Activated naive CD4-positive, alpha-beta T cell treated with anti-CD3 and anti-CD28 coated beads for 36 hours (primary cell): ENCODE results near the gene SLC26A1. TPM values are rescaled to one million over a fixed set of nuclear protein-coding genes. Genes with fewer than 3 reads are reported as not detected.

Source experiments
- CTCF ChIA-PET: fragments of 350-600 bp; sonication (Branson Sonifier 250); formaldehyde crosslinking; loops from one replicate; lab custom pipeline; 2021; ENCODE audit warnings: antibody characterized with exemption; lab: Charles Lee
- DNase-seq: peaks from one replicate; pipeline ENCODE4 v3.0.0-alpha.2; 2020
- H3K27ac Mint-ChIP-seq: one replicate; pipeline ENCODE4 v1.8.0; 2021; ENCODE audit warnings: mild to moderate bottlenecking, mixed read lengths
- H3K27me3 Mint-ChIP-seq: one replicate; pipeline ENCODE4 v1.8.0; 2021; ENCODE audit warnings: low read depth, mixed read lengths
- H3K36me3 Mint-ChIP-seq: one replicate; pipeline ENCODE4 v1.8.0; 2021; ENCODE audit warnings: low read depth, mixed read lengths
- H3K4me1 Mint-ChIP-seq: one replicate; pipeline ENCODE4 v1.8.0; 2021; ENCODE audit warnings: low read depth, mixed read lengths
- H3K4me3 Mint-ChIP-seq: one replicate; pipeline ENCODE4 v1.8.0; 2021; ENCODE audit warnings: mild to moderate bottlenecking, moderate library complexity, mixed read lengths
- H3K9me3 Mint-ChIP-seq: one replicate; pipeline ENCODE4 v1.8.0; 2021; ENCODE audit warnings: mixed read lengths
- intact Hi-C: fragments of 100-400 bp; cut with micrococcal nuclease; formaldehyde crosslinking; loops from one replicate; pipeline ENCODE4 v1.15.1; 2023
- total RNA-seq, 2 experiments: library from RNA; stranded (reverse); gene quantifications; one replicate each; pipeline ENCODE4 v1.2.3, GENCODE V29; 2021

Gene SLC26A1
- total RNA-seq, 2 experiments from 2014 or later, result not detected

DNA sequence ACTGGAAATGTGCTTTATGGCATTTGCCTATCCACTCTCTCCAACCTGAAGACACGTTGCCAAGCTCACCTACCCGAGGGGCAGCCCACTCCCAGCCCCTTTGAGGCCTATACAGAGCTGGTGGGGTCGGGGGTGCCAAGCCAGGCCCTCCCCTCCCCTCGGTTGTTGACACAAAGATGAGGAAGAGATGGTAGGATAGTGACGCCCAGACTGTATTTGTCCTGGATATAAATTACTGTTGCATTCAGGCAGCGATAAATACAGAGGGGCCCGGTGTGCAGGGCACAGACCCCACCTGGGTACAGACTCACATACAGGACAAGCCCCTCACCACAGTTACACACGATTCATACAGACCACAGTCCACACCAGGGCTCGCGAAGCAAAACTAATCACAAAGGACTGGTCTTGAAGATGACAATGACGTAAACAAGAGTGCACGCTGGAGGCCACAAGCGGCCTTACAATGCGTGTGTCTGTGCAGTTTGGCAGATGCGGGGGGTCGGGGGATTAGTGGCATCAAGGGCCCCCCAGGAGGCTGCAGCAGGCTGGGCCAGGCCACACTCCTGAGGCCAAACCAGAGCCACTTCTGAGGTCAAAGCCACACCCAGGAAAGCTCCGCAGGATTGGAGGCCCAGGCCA is 34.4 kb downstream of the SLC26A1 start:
- DNase-seq, result peak; percentile 1
- Mint-ChIP-seq H3K27me3 (no peaks in the 10 kb centered on the region), H3K4me3 (no peak overlapping the region), H3K27ac (no peak overlapping the region), H3K36me3 (peaks cover 2% of the 10 kb centered on the region), H3K9me3 (no peaks in the 10 kb centered on the region), H3K4me1 (no peaks in the 10 kb centered on the region)
- CTCF ChIA-PET, result interaction anchor here (0.5 kb wide), 1 partner anchor 96 kb away, joined by 4 read pairs; no protein-coding TSS in a partner anchor
- intact Hi-C loops, result no loop called here

DNA sequence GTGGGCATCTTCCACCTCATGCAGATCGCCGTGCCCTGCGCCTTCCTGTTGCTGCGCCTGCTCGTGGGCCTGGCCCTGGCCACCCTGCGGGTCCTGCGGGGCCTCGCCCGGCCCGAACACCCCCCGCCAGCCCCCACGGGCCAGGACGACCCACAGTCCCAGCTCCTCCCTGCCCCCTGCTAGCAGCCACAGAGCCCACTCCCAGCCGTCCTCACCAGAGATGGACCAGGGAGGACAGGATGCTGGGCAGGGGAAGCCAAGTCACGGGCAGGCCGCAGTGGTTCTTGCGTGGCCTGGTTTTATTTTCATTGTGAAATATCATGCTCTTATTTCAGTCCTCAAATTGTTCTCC is 34.9 kb downstream of the SLC26A1 start:
- no peak overlapping the region for H3K27ac Mint-ChIP-seq
- H3K4me3 Mint-ChIP-seq, result no peak overlapping the region
- peaks cover 2% of the 10 kb centered on the region for H3K36me3 Mint-ChIP-seq
- intact Hi-C loops, result no loop called here
- H3K9me3 Mint-ChIP-seq, result no peaks in the 10 kb centered on the region
- DNase-seq, result peak; percentile 1
- H3K4me1 Mint-ChIP-seq, result no peaks in the 10 kb centered on the region
- H3K27me3 Mint-ChIP-seq, result no peaks in the 10 kb centered on the region
- CTCF ChIA-PET, result no interaction called here

DNA sequence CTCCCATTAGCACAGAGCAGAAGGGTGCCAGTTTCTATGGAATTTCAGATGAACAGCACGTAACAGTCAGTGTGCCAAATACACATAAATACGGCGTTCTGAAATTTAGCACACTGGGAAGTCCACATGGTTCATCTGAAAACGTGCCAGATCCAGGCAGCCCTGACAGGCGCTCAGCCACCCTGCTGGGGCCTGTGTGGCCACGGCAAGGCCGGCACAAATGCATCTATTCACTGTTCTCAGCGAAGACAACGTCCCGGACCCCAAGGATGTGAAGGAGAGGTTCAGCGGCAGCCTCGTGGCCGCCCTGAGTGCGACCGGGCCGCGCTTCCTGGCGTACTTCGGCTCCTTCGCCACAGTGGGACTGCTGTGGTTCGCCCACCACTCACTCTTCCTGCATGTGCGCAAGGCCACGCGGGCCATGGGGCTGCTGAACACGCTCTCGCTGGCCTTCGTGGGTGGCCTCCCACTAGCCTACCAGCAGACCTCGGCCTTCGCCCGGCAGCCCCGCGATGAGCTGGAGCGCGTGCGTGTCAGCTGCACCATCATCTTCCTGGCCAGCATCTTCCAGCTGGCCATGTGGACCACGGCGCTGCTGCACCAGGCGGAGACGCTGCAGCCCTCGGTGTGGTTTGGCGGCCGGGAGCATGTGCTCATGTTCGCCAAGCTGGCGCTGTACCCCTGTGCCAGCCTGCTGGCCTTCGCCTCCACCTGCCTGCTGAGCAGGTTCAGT is 35.5 kb downstream of the SLC26A1 start:
- no peak overlapping the region for H3K27ac Mint-ChIP-seq
- no peak overlapping the region for H3K4me3 Mint-ChIP-seq
- no peak for DNase-seq
- intact Hi-C loops, result no loop called here
- H3K36me3 Mint-ChIP-seq, result peaks cover 2% of the 10 kb centered on the region
- H3K4me1 Mint-ChIP-seq, result no peaks in the 10 kb centered on the region
- H3K27me3 Mint-ChIP-seq, result no peaks in the 10 kb centered on the region
- CTCF ChIA-PET, result no interaction called here
- H3K9me3 Mint-ChIP-seq, result no peaks in the 10 kb centered on the region

DNA sequence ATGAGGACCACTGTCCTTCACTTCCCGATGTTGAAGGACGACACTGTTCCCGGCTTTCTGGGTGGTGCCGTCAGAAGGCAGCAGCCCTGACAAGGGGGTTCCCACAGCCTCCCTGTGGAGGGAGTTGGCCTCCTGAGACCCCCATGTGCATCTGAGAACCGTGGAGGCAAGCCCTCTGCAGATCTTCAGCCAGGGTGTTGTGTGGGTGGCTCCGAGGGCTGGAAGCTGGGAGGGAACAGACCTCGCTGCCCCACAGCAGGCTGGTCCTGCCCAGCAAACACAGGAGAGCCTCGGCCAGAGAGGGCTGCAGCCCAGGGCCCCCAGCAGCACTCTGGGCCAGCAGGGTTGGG is 36.0 kb downstream of the SLC26A1 start:
- no peaks in the 10 kb centered on the region for H3K9me3 Mint-ChIP-seq

DNA sequence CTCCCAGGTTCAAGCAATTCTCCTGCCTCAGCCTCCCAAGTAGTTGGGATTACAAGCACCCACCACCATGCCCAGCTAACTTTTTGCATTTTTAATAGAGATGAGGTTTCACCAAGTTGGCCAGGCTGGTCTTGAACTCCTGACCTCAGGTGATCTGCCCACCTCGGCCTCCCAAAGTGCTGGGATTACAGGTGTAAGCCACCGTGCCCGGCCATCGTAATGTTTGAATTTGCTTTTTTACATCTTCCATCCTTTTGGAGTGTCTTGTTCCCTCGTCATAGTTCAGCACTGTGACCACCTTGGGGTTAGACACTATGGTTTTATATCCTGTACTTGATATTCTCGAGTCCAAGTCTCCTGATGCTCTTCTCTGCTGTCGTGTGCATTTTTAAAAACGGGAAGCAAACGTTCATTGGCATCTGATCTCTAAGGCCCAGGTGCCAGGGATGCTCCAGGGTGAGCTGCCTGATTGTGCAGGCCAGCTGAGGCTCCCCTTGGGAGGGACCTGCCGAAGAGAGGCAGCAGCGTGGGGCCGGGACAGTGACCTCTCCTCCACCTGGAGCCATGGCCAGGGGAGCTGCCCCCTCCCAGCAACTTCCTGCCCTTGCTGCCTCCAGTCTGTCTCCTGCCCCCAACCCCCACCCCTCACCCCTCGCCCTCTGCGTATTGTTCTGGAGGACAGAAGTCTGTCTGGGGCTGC is 36.5 kb downstream of the SLC26A1 start:
- DNase-seq, result no peak
- Mint-ChIP-seq H3K9me3 (no peaks in the 10 kb centered on the region), H3K27ac (no peak overlapping the region), H3K27me3 (no peaks in the 10 kb centered on the region), H3K4me3 (no peak overlapping the region), H3K4me1 (no peaks in the 10 kb centered on the region), H3K36me3 (peaks cover 2% of the 10 kb centered on the region)
- CTCF ChIA-PET, result no interaction called here
- intact Hi-C loops, result no loop called here

More for the DNA sequence above, 36.0 kb downstream of the SLC26A1 start:
- CTCF ChIA-PET, result no interaction called here
- H3K27me3 Mint-ChIP-seq, result no peaks in the 10 kb centered on the region
- DNase-seq, result no peak
- no peaks in the 10 kb centered on the region for H3K4me1 Mint-ChIP-seq
- H3K4me3 Mint-ChIP-seq, result no peak overlapping the region
- intact Hi-C loops, result no loop called here
- H3K36me3 Mint-ChIP-seq, result peaks cover 2% of the 10 kb centered on the region
- H3K27ac Mint-ChIP-seq, result no peak overlapping the region

DNA sequence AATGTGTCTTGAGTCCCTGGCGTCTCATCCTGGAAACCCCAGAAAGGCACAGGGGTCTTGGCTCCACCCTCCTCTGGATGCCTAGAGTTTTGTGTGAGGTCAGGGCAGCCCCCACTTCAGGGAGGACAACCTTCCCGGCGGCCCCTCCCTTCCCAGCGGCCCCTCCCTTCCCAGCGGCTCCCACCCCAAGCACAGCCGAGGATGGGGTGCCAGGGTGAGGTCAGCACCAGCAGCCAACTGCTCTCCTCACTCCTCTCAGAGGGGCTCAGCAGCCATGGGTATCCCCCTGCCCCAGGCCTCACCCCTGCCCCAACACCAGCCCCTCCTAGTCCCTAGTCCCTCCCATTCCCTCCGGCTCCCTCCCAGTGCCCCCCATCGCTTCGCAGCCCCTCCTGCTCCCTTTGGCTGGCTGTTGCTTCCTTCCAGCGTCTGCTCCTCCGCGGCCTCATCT is 37.2 kb downstream of the SLC26A1 start:
- no peak overlapping the region for H3K4me3 Mint-ChIP-seq
- H3K27me3 Mint-ChIP-seq, result no peaks in the 10 kb centered on the region
- peaks cover 2% of the 10 kb centered on the region for H3K36me3 Mint-ChIP-seq
- intact Hi-C loops, result no loop called here
- H3K27ac Mint-ChIP-seq, result no peak overlapping the region
- no peaks in the 10 kb centered on the region for H3K9me3 Mint-ChIP-seq
- peak; percentile 3 for DNase-seq
- no peaks in the 10 kb centered on the region for H3K4me1 Mint-ChIP-seq
- CTCF ChIA-PET, result no interaction called here

DNA sequence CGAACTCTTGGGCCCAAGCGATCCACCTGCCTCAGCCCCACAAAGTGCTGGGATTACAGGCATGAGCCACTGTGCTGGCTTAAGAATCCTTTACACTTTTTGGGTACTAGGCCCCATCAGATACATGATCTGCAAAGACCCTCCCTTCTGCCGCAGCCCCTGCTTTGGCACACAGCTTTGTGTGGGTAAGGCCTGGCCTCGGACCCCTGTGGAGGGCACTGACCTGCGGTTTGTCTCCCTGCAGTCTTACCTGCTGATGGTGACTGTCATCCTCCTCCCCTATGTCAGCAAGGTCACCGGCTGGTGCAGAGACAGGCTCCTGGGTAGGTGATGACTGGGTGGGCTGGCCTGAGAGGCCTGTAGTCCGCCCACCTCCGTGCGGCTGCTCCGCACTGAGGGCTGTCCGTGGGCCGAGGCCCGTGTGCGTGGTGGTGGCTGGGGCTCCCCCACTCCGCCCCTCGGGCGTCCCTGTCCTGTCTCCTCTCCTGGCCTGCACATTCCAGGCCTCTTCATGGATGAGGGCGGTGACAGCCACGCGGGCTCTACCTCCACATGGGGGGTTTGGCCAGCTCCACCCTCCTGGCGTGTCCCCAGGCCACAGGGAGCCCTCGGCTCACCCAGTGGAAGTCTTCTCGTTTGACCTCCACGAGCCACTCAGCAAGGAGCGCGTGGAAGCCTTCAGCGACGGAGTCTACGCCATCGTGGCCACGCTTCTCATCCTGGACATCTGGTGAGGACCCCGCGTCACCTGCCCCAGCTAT is 37.9 kb downstream of the SLC26A1 start:
- Mint-ChIP-seq H3K36me3 (peaks cover 2% of the 10 kb centered on the region), H3K4me3 (no peak overlapping the region), H3K27ac (no peak overlapping the region), H3K27me3 (no peaks in the 10 kb centered on the region), H3K9me3 (no peaks in the 10 kb centered on the region), H3K4me1 (no peaks in the 10 kb centered on the region)
- DNase-seq, result peak; percentile 3
- intact Hi-C loops, result no loop called here
- CTCF ChIA-PET, result no interaction called here

DNA sequence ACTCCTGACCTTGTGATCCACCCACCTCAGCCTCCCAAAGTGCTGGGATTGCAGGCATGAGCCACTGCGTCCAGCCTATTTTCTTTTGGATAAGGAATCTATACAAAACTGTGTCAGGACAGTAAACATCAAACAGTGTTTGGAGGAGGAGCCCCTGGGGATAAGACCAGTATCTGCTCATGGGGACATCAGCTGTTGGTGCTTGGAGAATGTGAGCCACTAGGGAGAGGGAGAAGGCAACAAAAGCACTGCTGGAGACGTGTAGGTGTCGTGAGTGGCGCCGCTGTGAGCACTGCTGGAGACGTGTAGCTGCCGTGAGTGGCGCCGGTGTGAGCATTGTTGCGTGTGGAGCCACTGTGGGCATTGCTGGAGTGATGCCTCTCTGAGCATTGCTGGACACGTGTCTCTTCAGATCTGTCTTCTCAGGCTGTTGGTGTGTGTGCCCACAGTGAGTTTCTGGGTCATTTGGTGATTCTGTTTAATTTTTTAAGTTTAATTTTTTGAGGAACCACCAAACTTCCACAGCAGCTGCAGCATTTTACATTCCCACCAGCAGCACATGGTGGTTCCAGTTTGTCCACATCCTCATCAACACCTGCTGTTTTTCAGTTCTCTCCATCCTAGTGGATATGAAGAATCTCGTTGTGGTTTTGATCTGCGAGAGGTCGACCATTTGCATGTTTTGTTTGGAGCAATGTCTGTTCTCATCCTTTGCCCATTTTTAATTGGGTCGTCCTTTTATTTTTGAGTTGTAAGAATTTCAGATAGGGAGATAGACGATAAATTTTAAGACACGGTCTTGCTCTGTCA is 38.8 kb downstream of the SLC26A1 start:
- Mint-ChIP-seq H3K27ac (no peak overlapping the region), H3K27me3 (no peaks in the 10 kb centered on the region), H3K36me3 (peaks cover 2% of the 10 kb centered on the region), H3K4me1 (no peaks in the 10 kb centered on the region), H3K9me3 (no peaks in the 10 kb centered on the region), H3K4me3 (no peak overlapping the region)
- CTCF ChIA-PET, result no interaction called here
- intact Hi-C loops, result no loop called here
- peak; percentile 2 for DNase-seq

DNA sequence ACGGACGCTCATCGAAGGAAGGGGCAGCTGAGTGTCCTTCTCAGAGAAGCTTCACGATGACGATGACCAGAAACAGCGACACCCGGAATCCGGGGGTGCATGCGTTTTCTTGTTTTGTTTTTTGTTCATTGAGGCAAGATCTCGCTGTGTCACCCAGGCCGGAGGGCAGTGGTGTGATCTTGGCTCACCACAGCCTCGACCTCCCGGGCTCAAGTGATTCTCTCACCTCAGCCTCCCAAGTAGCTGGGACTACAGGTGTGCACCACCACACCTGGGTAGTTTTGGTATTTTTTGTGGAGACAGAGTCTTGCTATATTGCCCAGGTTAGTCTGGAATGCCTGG is 39.7 kb downstream of the SLC26A1 start:
- Mint-ChIP-seq H3K27ac (no peak overlapping the region), H3K4me1 (no peaks in the 10 kb centered on the region), H3K36me3 (no peaks in the 10 kb centered on the region), H3K9me3 (no peaks in the 10 kb centered on the region), H3K27me3 (no peaks in the 10 kb centered on the region), H3K4me3 (no peak overlapping the region)
- DNase-seq, result no peak
- CTCF ChIA-PET, result no interaction called here
- intact Hi-C loops, result no loop called here

DNA sequence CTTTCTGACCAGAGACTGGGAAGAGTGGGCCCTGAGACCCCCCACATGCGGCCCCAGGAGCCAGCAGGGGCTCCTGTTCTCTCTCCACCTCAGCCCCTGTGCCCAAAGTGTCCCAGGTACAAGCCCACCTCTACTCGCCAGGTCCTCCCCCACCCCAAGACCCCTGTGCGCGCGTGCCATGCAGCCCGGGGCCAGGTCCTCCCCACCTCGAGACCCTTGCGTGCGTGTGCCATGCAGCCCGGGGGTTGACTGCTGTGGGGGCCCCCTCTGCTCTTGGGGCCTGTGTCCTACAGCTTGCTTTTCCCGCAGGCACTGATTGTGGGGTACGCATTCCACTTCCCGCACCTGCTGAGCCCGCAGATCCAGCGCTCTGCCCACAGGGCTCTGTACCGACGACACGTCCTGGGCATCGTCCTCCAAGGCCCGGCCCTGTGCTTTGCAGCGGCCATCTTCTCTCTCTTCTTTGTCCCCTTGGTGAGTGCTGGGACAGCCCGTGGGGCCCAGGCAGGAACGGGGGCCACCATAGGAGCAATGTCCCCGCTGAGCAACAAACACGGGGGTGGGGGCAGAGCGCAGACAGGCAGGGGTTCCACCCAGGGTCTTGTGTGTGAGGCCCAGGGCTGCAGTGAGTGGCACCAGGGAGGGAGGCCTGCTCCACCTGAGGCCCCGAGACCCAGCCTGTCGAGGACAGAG is 40.2 kb downstream of the SLC26A1 start:
- Mint-ChIP-seq H3K27me3 (no peaks in the 10 kb centered on the region), H3K27ac (no peak overlapping the region), H3K9me3 (no peaks in the 10 kb centered on the region), H3K4me1 (no peaks in the 10 kb centered on the region), H3K36me3 (no peaks in the 10 kb centered on the region), H3K4me3 (no peak overlapping the region)
- CTCF ChIA-PET, result no interaction called here
- intact Hi-C loops, result no loop called here
- peak; percentile 0 for DNase-seq

DNA sequence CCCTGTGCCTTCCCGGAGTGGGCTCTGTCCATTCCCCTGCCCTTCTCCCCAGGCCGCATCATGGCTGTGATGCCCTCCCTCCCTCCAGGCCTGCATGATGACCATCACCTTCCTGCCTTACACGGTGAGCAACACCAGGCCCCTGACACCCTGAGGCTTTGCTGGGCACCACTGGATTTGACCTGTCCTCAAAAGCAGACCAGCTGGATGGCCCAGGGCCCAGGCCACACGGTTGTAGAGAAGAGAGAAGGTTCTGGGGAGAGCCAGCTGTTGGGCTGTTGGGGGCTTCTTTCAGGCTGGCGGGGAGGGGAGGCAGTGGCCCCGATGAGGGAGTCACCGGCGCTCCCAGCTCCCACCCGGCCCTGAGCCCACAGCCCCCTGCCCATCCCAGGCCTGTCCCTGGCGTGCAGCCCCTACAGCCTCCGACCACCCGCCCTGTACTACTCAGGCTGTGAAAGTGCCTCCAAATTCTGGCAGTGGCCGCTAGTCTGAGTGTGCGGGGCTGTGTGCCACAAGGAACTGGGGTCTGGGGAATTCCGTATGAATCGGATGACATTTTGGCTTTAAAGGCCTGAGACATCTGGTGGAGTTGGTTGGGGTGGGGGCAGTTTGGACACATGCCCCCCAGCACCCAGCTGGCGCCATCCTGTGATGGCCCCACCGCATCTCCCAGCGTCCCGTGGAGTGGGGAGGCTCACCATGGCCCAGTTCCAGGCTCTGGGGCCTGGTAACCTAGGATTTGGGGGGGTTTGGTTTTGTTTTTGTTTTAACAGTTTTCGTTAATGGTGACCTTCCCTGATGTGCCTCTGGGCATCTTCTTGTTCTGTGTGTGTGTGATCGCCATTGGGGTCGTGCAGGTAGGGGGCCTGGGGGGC is 41.4 kb downstream of the SLC26A1 start:
- Mint-ChIP-seq H3K4me3 (no peak overlapping the region), H3K36me3 (no peaks in the 10 kb centered on the region), H3K27ac (no peak overlapping the region), H3K9me3 (no peaks in the 10 kb centered on the region), H3K4me1 (no peaks in the 10 kb centered on the region), H3K27me3 (no peaks in the 10 kb centered on the region)
- DNase-seq, result peak; percentile 3
- CTCF ChIA-PET, result no interaction called here
- intact Hi-C loops, result no loop called here
